ENCODE data around the gene CDH15. TPM values are rescaled to one million over a fixed set of nuclear protein-coding genes. Genes with fewer than 3 reads are reported as not detected.
"Not testable (repeated sequence)": the region's sequence is repeated elsewhere in the genome, so short reads cannot be mapped to it uniquely, and the experiment has no call there.

CDH15 gene
- polyA plus RNA-seq, 1 donor: 2.7 TPM

DNA sequence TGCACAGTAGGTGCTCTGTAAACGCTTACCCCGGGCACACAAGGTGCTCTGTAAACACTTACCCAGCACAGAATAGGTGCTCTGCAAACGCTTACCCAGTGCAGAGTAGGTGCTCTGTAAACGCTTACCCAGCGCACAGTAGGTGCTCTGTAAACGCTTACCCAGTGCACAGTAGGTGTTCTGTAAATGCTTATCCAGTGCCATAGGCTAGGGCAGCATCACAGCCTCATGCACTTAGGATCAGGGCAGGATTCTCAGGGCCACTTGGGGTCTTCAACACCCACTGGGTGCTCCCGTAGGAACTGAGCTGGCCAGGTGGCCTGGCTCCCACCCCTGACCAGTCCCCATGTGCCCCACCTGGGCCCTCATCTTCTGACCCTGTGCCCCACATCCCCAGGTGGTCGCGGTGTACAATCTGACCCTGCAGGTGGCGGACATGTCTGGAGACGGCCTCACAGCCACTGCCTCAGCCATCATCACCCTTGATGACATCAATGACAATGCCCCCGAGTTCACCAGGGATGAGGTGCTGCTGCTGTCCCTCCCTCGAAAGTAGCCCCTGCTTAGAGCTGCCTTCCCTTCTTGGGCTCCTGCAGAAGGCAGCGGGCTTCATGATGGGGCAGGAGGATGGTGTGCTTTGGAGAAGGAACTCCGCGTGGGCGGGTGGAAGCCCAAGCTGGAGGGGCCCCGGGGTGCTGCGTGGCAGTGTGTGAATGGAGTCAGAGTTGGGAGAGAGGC is 15.7 kb downstream of the CDH15 start:
- no peak for DNase-seq

DNA sequence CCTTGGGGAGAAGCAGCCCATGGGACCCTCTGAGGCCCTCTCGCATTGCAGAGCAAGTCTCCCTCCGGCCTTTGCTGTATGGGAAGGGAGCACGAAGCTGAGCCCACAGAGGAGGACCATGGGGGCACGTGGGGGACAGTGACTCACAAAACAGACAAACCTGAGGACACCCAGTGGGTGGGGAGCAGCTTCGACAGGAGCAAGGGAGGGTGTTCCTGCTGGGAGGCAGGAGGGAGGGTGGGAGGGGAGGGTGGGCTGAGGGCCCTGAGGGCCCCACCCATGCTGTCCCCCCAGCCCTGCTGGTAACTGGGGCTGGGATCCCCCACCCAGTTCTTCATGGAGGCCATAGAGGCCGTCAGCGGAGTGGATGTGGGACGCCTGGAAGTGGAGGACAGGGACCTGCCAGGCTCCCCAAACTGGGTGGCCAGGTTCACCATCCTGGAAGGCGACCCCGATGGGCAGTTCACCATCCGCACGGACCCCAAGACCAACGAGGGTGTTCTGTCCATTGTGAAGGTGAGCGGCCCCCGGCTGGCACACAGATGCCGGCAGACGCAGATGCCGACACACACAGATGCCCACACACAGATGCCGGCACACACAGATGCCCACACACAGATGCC is 16.3 kb downstream of the CDH15 start:
- DNase-seq: no peak

DNA sequence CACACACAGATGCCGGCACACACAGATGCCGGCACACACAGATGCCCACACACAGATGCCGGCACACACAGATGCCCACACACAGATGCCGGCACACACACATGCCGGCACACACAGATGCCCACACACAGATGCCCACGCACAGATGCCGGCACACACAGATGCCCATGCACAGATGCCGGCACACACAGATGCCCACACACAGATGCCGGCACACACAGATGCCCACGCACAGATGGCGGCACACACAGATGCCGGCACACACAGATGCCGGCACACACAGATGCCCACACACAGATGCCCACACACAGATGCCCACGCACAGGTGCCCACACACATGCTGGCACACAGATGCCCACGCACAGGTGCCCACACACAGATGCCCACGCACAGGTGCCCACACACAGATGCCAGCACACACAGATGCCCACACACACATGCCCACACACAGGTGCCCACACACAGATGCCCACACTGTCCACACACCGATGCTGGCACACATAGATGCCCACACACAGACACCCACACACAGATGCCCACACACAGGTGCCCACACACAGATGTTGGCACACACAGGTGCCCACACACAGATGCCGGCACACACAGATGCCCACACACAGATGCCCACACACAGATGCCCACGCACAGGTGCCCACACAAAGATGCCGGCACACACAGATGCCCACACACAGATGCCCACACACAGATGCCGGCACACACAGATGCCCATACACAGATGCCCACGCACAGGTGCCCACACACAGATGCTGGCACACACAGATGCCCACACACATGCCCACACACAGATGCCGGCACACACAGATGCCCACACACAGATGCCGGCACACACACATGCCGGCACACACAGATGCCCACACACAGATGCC is 17.2 kb downstream of the CDH15 start:
- not testable (repeated sequence) for DNase-seq

DNA sequence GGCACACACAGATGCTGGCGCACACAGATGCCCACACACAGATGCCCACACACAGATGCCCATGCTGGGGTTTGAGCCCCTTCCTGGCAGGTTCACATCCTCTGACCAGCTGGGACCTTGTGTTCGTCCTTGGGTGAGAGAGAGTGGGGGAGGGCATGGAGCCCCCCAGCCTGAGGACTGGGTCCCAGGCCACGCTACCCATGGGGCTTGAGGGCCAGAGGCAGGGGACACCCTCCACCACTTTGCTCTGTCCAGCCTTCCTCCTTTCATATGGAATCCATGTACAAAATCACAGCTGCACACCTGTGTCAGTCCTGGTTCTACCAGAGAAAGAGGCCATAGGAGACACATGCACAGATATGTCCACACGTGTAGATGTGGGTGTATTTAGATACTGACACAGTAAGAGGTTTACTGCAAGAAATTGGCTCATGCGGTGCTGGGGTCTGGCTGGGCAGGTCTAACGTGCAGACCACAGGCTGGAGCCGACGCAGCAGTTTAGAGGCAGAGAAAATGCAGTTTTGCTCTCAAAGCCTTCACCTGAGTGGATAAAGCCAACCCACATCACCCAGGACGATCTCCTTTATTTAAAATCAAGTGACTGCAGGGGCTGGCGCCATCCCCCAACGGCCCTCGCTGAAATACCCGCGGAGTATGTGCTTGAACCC is 17.9 kb downstream of the CDH15 start:
- DNase-seq: no peak

DNA sequence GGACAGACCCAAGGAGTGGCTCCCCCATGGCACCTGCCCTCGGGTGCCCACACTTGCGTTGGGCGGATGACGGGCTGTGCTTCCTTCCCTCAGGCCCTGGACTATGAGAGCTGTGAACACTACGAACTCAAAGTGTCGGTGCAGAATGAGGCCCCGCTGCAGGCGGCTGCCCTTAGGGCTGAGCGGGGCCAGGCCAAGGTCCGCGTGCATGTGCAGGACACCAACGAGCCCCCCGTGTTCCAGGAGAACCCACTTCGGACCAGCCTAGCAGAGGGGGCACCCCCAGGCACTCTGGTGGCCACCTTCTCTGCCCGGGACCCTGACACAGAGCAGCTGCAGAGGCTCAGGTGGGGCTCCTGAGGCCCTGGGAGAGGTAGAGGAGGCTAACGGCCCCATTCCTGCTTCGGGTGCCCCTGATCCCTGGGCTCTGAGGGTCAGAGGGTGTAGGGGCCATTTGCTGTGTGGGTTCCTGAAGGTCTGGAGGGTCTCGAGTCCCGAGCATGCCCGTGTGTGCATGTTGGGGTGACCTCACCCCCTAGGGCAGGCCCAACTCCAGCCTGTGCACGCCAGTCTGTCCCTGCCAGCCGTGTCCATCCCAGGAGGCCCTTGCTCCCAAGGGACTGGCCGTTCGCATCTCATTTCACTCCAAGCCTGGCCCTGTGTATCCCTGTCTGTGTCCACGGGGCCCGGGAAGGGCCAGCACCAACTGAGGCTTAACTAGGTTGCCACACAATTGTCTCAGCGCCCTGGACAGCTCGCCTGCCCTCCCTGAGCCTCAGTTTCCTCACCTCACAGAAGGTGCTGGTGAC is 18.8 kb downstream of the CDH15 start:
- DNase-seq: no peak

DNA sequence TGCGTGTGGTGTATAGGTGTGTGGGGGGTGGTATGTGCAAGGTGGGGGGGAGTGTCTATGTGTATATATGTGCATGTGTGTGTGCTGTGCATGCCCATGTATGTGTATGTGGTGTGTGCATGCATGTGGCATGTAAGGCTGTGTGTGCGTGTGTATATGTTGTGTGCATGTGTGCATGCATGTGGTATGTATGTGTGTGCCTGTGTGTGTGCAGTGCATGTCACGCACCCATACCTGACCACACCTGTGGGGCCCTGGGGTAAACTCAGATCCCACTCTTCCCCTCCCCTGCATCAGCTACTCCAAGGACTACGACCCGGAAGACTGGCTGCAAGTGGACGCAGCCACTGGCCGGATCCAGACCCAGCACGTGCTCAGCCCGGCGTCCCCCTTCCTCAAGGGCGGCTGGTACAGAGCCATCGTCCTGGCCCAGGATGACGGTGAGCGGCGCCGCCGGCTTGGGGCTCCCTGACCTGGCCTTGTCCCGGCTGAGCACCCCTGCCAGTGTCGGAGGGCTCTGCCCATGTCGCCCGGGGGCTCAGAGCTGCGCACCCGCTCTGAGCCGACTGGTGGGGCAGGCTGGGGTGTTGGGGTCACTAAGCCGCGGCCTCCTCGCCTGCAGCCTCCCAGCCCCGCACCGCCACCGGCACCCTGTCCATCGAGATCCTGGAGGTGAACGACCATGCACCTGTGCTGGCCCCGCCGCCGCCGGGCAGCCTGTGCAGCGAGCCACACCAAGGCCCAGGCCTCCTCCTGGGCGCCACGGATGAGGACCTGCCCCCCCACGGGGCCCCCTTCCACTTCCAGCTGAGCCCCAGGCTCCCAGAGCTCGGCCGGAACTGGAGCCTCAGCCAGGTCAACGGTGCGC is 19.7 kb downstream of the CDH15 start:
- no peak for DNase-seq

DNA sequence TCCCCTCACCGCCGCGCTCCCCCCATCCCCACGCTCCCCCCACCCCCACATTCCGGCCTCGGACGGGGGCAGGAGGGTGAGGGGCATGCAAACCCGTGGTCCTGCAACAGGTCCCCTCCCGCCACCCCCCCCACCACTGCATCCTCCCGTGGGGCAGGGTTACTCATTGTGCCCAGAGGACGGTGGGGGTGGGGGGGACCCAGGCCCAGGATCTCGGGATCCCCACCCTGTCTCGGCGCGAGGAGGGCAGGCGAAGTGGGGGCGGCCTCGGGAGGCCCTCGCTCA is 20.3 kb downstream of the CDH15 start:
- DNase-seq: no peak

DNA sequence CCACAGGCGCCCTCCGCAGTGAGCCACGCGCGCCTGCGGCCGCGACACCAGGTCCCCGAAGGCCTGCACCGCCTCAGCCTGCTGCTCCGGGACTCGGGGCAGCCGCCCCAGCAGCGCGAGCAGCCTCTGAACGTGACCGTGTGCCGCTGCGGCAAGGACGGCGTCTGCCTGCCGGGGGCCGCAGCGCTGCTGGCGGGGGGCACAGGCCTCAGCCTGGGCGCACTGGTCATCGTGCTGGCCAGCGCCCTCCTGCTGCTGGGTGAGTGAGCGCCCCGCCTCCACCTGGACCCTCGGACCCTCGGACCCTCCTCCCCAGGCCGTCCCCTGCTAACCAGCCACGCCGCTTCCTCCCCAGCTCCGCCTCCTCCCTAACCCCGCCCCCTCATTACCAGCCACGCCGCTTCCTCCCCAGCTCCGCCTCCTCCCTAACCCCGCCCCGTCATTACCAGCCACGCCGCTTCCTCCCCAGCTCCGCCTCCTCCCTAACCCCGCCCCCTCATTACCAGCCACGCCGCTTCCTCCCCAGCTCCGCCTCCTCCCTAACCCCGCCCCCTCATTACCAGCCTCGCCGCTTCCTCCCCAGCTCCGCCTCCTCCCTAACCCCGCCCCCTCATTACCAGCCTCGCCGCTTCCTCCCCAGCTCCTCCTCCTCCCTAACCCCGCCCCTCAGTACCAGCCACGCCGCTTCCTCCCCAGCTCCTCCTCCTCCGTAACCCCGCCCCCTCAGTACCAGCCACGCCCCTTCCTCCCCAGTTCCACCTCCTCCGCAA is 20.8 kb downstream of the CDH15 start:
- not testable (repeated sequence) for DNase-seq

DNA sequence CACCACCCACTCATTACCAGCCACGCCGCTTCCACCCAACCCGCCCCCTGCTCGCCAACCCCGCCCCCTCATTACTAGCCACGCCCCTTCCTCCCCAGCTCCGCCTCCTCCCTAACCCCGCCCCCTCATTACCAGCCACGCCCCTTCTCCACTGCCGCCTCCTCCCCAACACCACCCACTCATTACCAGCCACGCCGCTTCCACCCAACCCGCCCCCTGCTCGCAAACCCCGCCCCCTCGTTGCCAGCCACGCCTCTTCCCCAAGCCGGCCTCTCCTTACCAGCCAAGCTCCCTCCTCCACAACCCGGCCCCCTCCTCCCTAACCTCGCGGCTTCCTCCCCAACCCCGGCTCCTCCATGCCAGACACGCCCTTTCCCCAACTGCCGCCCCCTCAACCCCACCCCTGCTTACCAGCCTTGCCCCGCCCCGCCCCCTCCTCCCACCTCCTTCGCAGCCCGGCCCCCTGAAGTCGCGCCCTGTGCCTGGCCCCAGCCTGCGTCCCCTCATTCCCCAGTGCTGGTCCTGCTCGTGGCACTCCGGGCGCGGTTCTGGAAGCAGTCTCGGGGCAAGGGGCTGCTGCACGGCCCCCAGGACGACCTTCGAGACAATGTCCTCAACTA is 21.5 kb downstream of the CDH15 start:
- no peak for DNase-seq

DNA sequence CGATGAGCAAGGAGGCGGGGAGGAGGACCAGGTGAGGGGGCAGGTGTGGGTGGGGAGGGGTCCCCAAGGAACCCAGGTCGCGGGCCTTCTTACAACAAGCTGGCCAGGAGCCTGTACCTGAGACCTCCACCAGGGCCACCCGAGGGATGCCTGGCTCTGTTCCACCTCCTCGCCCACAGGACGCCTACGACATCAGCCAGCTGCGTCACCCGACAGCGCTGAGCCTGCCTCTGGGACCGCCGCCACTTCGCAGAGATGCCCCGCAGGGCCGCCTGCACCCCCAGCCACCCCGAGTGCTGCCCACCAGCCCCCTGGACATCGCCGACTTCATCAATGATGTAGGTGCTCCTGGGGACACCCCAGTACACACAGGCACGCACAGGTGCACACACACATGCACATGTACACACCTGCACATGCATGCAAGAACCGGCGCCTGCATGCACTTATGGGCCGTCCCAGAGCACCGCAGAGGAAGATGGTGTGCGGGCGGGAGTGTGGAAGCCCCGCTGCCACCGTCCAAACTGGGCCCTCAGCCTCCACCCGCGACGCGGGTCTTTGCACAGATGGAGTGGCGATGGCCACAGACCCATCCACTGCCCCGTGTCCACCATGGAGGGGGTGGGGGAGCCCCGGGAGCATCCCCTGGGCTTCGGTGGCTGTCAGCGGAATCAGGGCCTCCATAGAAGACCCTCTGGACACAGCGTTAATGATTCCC is 22.2 kb downstream of the CDH15 start:
- DNase-seq: no peak

DNA sequence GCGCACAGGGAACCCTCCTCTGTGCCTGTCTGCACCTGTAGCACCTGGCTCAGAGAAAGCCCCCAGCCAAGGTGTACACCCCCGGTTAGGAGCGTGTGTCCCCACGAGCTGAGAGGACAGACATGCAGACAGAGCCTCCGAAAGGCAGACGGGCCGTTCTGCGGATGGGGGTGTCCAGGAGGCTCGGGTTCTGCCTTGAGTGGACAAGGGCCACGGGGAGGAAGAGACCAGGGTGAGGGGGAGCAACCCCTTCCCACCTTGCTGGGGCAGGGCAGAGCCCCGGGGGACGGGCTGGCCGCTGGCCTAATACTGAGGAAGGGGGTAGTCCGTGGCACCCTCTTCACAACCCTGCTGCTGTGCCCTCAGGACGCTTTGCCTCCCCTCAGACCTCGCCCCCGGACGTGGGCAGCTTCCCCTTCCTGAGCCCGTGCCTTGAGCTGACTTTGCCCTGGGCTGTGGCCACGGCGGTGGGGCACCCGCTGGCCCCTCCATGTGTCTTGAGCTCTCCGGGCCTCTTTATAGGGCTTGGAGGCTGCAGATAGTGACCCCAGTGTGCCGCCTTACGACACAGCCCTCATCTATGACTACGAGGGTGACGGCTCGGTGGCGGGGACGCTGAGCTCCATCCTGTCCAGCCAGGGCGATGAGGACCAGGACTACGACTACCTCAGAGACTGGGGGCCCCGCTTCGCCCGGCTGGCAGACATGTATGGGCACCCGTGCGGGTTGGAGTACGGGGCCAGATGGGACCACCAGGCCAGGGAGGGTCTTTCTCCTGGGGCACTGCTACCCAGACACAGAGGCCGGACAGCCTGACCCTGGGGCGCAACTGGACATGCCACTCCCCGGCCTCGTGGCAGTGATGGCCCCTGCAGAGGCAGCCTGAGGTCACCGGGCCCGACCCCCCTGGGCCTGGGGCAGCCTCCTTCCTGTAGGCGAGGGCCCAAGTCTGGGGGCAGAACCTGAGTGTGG is 23.1 kb downstream of the CDH15 start:
- no peak for DNase-seq

DNA sequence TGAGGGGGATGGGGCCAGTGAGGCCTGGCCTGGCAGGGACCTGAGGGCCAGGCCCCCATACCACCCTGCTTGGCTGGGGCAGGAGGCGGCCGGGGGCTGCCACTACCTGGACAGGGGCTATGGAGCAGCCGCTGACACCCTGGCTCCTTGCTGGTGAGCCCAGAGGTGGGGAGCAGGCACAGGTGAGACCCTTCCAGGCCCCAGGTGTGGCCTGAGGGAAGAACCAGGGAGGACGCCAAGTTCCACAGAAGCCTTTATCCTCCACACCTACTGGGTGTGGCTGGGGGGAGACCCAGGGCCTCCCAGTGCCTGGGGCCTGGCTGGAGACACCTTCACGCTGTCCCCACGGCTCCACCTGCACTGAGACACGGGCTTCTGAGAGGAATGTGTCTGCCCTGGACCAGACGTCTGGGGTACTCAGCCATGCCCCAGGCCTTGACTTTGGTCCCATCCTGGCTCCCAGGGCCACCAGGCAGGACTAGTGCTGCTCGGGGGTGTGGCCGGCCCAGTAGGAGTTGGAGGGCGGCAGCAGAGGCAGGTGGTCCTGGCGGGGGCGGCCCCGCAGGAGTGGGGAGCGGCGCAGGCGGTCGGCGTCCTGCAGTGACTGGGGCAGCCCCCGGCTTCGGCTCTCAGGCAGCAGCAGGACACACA is 24.1 kb downstream of the CDH15 start:
- DNase-seq: no peak

DNA sequence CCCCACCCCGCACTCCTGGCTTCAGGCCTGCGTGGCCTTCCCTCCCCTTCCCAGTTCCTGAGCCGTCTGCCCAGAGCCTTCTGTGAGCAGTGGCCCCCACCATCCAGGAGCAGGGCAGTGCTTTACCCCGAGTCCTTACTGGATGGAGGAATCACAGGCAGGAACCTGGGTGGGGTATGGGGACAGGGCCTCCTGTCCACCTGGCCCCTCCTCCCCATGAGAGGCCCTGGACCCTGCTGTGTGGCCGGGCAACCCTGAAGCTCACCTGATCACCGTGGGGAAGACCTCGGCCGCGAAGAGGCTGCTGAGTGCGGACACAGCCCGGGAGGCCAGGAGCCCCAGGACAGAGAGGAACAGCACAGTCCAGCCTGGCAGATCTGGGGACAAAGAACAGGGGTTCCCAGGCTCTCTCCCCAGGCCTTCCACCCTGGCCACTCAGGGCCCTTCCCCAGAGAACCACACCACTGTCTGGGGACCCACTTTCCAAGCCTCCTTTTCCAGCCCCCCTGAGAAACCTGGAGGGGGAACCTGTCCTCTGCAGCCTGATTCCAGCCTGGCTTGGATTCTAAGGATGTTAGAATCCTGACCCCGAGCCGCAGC is 25.6 kb downstream of the CDH15 start:
- no peak for DNase-seq

DNA sequence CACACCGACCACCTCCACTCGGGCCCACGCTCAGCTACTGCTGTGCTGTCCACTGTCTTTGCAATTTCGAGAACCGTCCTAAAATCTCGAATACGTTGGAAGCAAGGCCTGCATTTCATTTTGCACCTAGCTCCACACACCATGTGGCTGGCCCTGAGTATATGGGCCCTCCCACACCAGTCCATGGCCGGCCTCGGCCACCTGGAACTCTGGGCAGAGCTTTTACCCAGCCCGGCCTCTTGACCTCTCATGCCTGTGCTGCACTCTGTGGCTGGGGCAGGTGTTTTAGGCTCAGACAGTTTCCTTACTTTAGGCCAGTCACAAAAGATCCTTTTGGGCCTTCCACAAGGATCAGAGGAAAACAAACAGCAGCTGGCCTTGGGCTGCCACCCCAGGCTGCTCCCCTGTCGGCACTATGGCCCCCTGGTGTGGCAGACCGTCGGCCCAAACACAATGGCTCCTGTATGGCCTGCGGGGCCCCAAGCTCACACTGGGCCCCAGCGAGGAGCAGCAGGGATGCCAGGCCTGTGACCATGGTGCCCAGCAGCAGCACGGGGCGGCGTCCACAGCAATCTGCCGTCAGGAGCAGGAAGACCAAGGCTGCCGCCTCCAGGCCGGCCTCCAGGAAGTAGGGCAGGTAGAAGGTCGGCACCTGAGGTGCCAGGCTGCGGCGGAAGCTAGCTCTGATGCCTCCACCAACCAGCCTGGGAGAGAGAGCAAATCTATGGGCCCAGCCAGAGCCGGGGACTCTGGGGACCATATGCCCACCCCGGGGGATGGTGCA is 26.3 kb downstream of the CDH15 start:
- no peak for DNase-seq

DNA sequence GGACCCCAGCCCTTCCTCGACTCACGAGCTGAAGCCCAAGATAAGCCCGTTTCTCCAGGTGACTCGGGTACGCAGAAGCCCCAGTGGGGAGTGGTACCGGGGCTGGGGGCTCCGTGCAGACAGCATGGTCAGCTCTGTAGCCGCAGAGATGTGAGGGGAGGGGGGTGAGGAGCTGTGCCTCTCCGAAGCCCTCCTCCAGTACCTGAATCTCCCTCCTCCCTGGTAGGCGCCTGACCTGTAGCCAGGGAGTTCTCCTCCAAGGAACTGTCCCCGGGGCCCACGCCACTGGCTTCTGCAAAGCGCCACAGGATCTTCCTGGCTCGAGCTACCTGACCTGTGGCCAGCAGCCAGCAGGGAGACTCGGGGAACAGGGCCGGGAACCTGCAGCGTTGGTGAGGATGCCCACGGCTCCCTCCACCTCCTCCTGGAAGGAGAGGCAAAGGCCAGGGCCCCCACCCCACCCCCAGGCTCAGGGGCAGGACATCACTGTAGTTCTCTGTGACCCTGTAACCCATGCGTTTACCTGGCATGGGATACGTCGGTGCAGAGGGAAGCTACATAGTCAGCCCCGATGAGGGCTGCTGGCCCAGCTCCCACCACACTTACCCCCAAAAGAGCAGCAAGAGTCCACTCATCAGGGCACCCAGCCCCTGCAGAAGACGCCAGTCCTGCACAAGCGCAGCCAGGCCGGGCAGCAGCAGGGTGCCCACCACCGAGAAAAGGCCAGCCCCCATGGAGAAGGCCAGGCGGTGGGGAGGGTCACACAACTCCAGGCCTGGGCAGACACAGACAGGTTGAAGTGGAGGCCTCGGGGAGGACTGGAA is 27.1 kb downstream of the CDH15 start:
- DNase-seq: no peak
